Stimulated activated naive CD8-positive, alpha-beta T cell treated with anti-CD3 and anti-CD28 coated beads, Interleukin-15, amount 100 ng/mL, for 72 hours (primary cell): ENCODE data around the gene SNX7.
A peak's percentile ranks its signal among the peaks of the same experiment; 100 is the strongest.

Source experiments
- ATAC-seq: fragments of 150-1000 bp; cut with Tn5 transposase; 2 replicates; pipeline ENCODE4 v1.10.0; 2021; ENCODE audit warnings: mild to moderate bottlenecking, moderate library complexity
- DNase-seq, 2 donors: peaks; one replicate each; pipeline ENCODE4 v3.0.0; 2021 to 2022
- H3K27ac Mint-ChIP-seq, 2 donors: one replicate each; pipeline ENCODE4 v1.8.0; 2022; ENCODE audit warnings: mild to moderate bottlenecking in 2 of 2, mixed read lengths in 2 of 2, moderate library complexity in 2 of 2
- H3K27me3 Mint-ChIP-seq: one replicate; pipeline ENCODE4 v1.8.0; 2022; ENCODE audit warnings: mixed read lengths
- H3K4me1 Mint-ChIP-seq: one replicate; pipeline ENCODE4 v1.8.0; 2022; ENCODE audit warnings: mild to moderate bottlenecking, mixed read lengths
- H3K4me3 Mint-ChIP-seq, 2 donors: one replicate each; pipeline ENCODE4 v1.8.0; 2022; ENCODE audit warnings: mild to moderate bottlenecking in 2 of 2, mixed read lengths in 2 of 2, moderate library complexity in 1 of 2
- H3K9me3 Mint-ChIP-seq, 2 donors: one replicate each; pipeline ENCODE4 v1.8.0; 2022; ENCODE audit warnings: mixed read lengths in 2 of 2

Gene SNX7

GRCh38 chr1:98791498-98791897 is 130.0 kb downstream of the SNX7 start:
- no peak overlapping the region for H3K27ac Mint-ChIP-seq
- ATAC-seq = peak; percentile 8
- H3K4me3 Mint-ChIP-seq = no peak overlapping the region
- peaks cover 5% of the 10 kb centered on the region for H3K4me1 Mint-ChIP-seq
- H3K9me3 Mint-ChIP-seq = peaks cover 7 to 8% of the 10 kb centered on the region in 2 donors
- H3K27me3 Mint-ChIP-seq = peaks cover 7% of the 10 kb centered on the region
- no peak for DNase-seq

GRCh38 chr1:98792123-98792522 is 130.6 kb downstream of the SNX7 start:
- Mint-ChIP-seq H3K27ac (no peak overlapping the region), H3K4me3 (no peak overlapping the region), H3K9me3 (peaks cover under 1 to 2% of the 10 kb centered on the region in 2 donors), H3K27me3 (peaks cover 7% of the 10 kb centered on the region), H3K4me1 (peaks cover 12% of the 10 kb centered on the region)
- DNase-seq = no peak
- no peak for ATAC-seq

- Mint-ChIP-seq H3K27me3 (peaks cover 7% of the 10 kb centered on the region), H3K4me1 (peaks cover 22% of the 10 kb centered on the region), H3K27ac (no peak overlapping the region), H3K9me3 (no peaks in the 10 kb centered on the region), H3K4me3 (no peak overlapping the region)
- ATAC-seq = no peak
- DNase-seq = no peak
Observed at GRCh38 chr1:98793136-98793535, 131.6 kb downstream of the SNX7 start.

- Mint-ChIP-seq H3K27me3 (peaks cover 7% of the 10 kb centered on the region), H3K9me3 (no peaks in the 10 kb centered on the region), H3K27ac (no peak overlapping the region), H3K4me1 (peaks cover 27% of the 10 kb centered on the region), H3K4me3 (no peak overlapping the region)
- peak; percentile 92 for ATAC-seq
- peak; percentile 45 to 55 for DNase-seq
Observed at GRCh38 chr1:98794196-98794886, 132.8 kb downstream of the SNX7 start.

GRCh38 chr1:98796049-98796448 is 134.5 kb downstream of the SNX7 start:
- Mint-ChIP-seq H3K4me3 (no peak overlapping the region), H3K9me3 (no peaks in the 10 kb centered on the region), H3K4me1 (peaks cover 27% of the 10 kb centered on the region), H3K27ac (no peak overlapping the region), H3K27me3 (no peaks in the 10 kb centered on the region)
- ATAC-seq (no peak), DNase-seq (no peak)

- no peak for DNase-seq
- ATAC-seq = no peak
- Mint-ChIP-seq H3K4me1 (peaks cover 27% of the 10 kb centered on the region), H3K4me3 (peak overlapping the region in 1 of 2 donors; percentile 40), H3K27ac (no peak overlapping the region), H3K9me3 (no peaks in the 10 kb centered on the region), H3K27me3 (no peaks in the 10 kb centered on the region)
Observed at GRCh38 chr1:98797506-98797905, 136.0 kb downstream of the SNX7 start.
